Body of pancreas (tissue), 4 donors: ENCODE results near the gene LTB4R2. TPM values are rescaled to one million over a fixed set of nuclear protein-coding genes. Genes with fewer than 3 reads are reported as not detected.
"Not testable (repeated sequence)": the region's sequence is repeated elsewhere in the genome, so short reads cannot be mapped to it uniquely, and the experiment has no call there.

Experiments
- ATAC-seq: fragments of 150-250 bp; one replicate; pipeline ENCODE4 v1.9.1; 2016
- DNase-seq, 4 donors: peaks; one replicate each; pipeline ENCODE4 v3.0.0-alpha.2; 2019
- H3K27ac ChIP-seq, 4 donors: fragments of 200-600 bp; sonication (generic); 1 replicate in 3 of 4; 2 replicates in 1 of 4; pipeline versions ENCODE4 v1.5.1 to v1.6.1; 2016 to 2019; ENCODE audit warnings: mild to moderate bottlenecking in 1 of 4, mixed read lengths in 1 of 4, moderate library complexity in 1 of 4
- H3K27me3 ChIP-seq, 2 donors: fragments of 200-600 bp; sonication (generic); one replicate each; pipeline ENCODE4 v1.6.0; 2016; ENCODE audit warnings: mild to moderate bottlenecking in 1 of 2
- H3K36me3 ChIP-seq, 2 donors: fragments of 200-600 bp; sonication (generic); replicated peaks in 1 of 2; 2 replicates each; pipeline ENCODE4 v1.5.1; 2016; ENCODE audit warnings: low read depth in 2 of 2; ENCODE audit not compliant: insufficient read depth in 1 of 2
- H3K4me1 ChIP-seq: fragments of 200-600 bp; sonication (generic); one replicate; pipeline ENCODE4 v1.6.0; 2016
- H3K4me3 ChIP-seq, 2 donors: fragments of 200-600 bp; sonication (generic); 1 replicate in 1 of 2; 2 replicates in 1 of 2; pipeline ENCODE4 v1.5.1; 2016 to 2019
- H3K9me3 ChIP-seq, 3 donors: fragments of 200-600 bp; sonication (generic); 1 replicate in 2 of 3; 2 replicates in 1 of 3; pipeline ENCODE4 v1.5.1; 2016
- CTCF ChIP-seq, 7 experiments: fragments of 450-650 bp in 4 of 7; fragments of 200-600 bp in 3 of 7; sonication (generic) in 3 of 7; IDR thresholded peaks; one replicate each; pipeline ENCODE4 v1.5.1; 2016 to 2019; ENCODE audit warnings: antibody characterized with exemption in 7 of 7
- POLR2A ChIP-seq, 3 donors: fragments of 450-650 bp; IDR thresholded peaks; one replicate each; pipeline ENCODE4 v1.6.1; 2016; ENCODE audit warnings: antibody characterized with exemption in 3 of 3, mild to moderate bottlenecking in 2 of 3
- WGBS, 2 donors: methylation state at CpG; one replicate each; pipeline ENCODE4 v1.1.5; 2017; 5-methylcytosine and 5-hydroxymethylcytosine counted together
- intact Hi-C: fragments of 100-400 bp; cut with DNase I; formaldehyde crosslinking; loops from one replicate; pipeline ENCODE4 v1.15.1; 2023
- total RNA-seq, 2 donors: library from RNA; depleted of rRNA; stranded (reverse); fragments of >200 nt; gene quantifications; one replicate each; pipeline ENCODE4 v1.1.0, GENCODE V29; 2016

Gene LTB4R2
- total RNA-seq, 2 donors from 2014 or later: 10.9 to 31.3 TPM

- intact Hi-C loops, H3K27me3 ChIP-seq, ATAC-seq, H3K4me3 ChIP-seq, H3K36me3 ChIP-seq, H3K9me3 ChIP-seq: not testable (repeated sequence)
- peak; percentile 68 to 77 (median 74) for DNase-seq
- peak overlapping the region in 1 of 4 donors; percentile 29 for H3K27ac ChIP-seq
- peak; percentile 26 to 80 (median 70) for TF ChIP-seq CTCF (IDR thresholded peaks at IDR 0.05)
- 0 to 4% methylated on average over 7 to 9 of the region's 9 CpGs for WGBS, 2 donors
- peaks cover 13% of the 10 kb centered on the region for H3K4me1 ChIP-seq
Observed at GRCh38 chr14:24327914-24328313, 18.0 kb downstream of the LTB4R2 start.

GRCh38 chr14:24329073-24329663 is 19.2 kb downstream of the LTB4R2 start:
- Histone ChIP-seq H3K27me3 (peaks cover 0 to 1% of the 10 kb centered on the region in 2 donors), H3K4me1 (peaks cover 25% of the 10 kb centered on the region), H3K27ac (no peak overlapping the region), H3K36me3 (no peaks in the 10 kb centered on the region), H3K4me3 (no peak overlapping the region), H3K9me3 (no peaks in the 10 kb centered on the region)
- DNase-seq: no peak
- WGBS, 2 donors: 82% methylated on average over 12 of the region's 12 CpGs
- TF ChIP-seq POLR2A (IDR thresholded peaks at IDR 0.05) (no peak), CTCF (IDR thresholded peaks at IDR 0.05) (no peak)
- ATAC-seq: no peak
- intact Hi-C loops: no loop called here

- no peak overlapping the region for H3K27ac ChIP-seq
- WGBS, 2 donors: 45 to 70% methylated on average over 6 to 9 of the region's 9 CpGs
- H3K27me3 ChIP-seq: peaks cover under 1 to 5% of the 10 kb centered on the region in 2 donors
- peaks cover 31% of the 10 kb centered on the region for H3K4me1 ChIP-seq
- peak in 1 of 3 donors; percentile 23 for TF ChIP-seq POLR2A (IDR thresholded peaks at IDR 0.05)
- TF ChIP-seq CTCF (IDR thresholded peaks at IDR 0.05): no peak
- H3K4me3 ChIP-seq: no peak overlapping the region
- intact Hi-C loops: loop anchor here (10.0 kb wide), 1 partner anchor 105 kb away; no protein-coding TSS in a partner anchor
- peak in 3 of 4 donors; percentile 43 to 83 (median 45) for DNase-seq
- H3K36me3 ChIP-seq: no peaks in the 10 kb centered on the region
- ATAC-seq: no peak
- no peaks in the 10 kb centered on the region for H3K9me3 ChIP-seq
Observed at GRCh38 chr14:24329736-24330135, 19.8 kb downstream of the LTB4R2 start.

- Histone ChIP-seq H3K4me1 (peaks cover 35% of the 10 kb centered on the region), H3K27me3 (peaks cover 4 to 5% of the 10 kb centered on the region in 2 donors), H3K9me3 (no peaks in the 10 kb centered on the region), H3K27ac (no peak overlapping the region), H3K4me3 (no peak overlapping the region), H3K36me3 (no peaks in the 10 kb centered on the region)
- no peak for ATAC-seq
- TF ChIP-seq POLR2A (IDR thresholded peaks at IDR 0.05): no peak
- TF ChIP-seq CTCF (IDR thresholded peaks at IDR 0.05): no peak
- WGBS, 2 donors: 56 to 85% methylated on average over 3 to 10 of the region's 10 CpGs
- intact Hi-C loops: loop anchor here (10.0 kb wide), 1 partner anchor 104 kb away; no protein-coding TSS in a partner anchor
- DNase-seq: no peak
Observed at GRCh38 chr14:24330973-24331674, 21.2 kb downstream of the LTB4R2 start.
